ENCODE measurements around the gene RAD51.
"Not testable (repeated sequence)": the region's sequence is repeated elsewhere in the genome, so short reads cannot be mapped to it uniquely, and the experiment has no call there.

RAD51 gene

DNA sequence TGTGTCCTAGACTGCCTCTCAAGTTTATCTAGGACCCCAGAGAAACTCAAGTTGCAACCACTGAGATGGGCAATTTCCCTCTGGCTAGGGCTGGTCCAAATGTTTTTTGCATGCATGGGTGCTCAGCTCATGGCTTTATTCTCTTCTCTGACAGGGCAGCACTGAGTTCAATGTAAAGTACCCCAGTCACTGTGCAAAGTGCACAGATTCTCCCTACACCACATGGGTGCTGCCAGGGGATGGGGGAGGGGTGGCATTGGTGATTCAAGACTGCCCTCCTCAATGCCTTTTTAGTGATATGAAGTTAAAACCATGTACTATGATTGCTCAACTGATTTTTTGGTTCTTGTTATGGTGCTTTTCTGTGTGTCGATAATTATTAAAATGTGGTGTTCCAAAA, 14.8 kb upstream of the RAD51 start:
- Histone ChIP-seq H3K27me3 (no peaks in the 10 kb centered on the region), H3K27ac (no peak overlapping the region), H3K4me1 (no peaks in the 10 kb centered on the region), H3K9me3 (no peaks in the 10 kb centered on the region), H3K4me3 (no peak overlapping the region), H3K36me3 (no peaks in the 10 kb centered on the region)
- no peak for DNase-seq
- TF ChIP-seq, protein P1, sequence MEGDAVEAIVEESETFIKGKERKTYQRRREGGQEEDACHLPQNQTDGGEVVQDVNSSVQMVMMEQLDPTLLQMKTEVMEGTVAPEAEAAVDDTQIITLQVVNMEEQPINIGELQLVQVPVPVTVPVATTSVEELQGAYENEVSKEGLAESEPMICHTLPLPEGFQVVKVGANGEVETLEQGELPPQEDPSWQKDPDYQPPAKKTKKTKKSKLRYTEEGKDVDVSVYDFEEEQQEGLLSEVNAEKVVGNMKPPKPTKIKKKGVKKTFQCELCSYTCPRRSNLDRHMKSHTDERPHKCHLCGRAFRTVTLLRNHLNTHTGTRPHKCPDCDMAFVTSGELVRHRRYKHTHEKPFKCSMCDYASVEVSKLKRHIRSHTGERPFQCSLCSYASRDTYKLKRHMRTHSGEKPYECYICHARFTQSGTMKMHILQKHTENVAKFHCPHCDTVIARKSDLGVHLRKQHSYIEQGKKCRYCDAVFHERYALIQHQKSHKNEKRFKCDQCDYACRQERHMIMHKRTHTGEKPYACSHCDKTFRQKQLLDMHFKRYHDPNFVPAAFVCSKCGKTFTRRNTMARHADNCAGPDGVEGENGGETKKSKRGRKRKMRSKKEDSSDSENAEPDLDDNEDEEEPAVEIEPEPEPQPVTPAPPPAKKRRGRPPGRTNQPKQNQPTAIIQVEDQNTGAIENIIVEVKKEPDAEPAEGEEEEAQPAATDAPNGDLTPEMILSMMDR (IDR thresholded peaks at IDR 0.05) = no peak
- intact Hi-C loops (cut with DNase I; ENCODE audit: low total_unique reads) = no loop called here

DNA sequence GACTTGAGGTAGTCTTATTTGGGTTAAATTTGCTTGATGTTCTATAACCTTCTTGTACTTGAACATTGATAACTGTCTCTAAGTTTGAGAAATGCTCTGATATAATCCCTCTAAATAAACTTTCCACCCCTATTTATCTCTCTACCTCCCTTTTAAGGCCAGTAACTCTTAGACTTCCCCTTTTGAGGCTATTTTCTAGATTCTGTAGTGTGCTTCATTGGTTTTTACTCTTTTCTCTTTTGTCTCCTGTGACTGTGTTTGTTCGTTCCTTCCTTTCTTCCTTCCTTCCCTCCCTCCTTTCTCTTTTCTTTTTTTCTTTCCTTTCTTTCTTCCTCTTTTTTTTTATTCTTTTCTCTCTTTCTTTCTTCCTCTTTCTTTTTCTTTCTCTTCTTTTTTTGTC, 14.0 kb upstream of the RAD51 start:
- H3K4me3 ChIP-seq; H3K36me3 ChIP-seq; DNase-seq; H3K9me3 ChIP-seq; H3K27me3 ChIP-seq; intact Hi-C loops (cut with DNase I; ENCODE audit: low total_unique reads); H3K27ac ChIP-seq; H3K4me1 ChIP-seq: not testable (repeated sequence)

DNA sequence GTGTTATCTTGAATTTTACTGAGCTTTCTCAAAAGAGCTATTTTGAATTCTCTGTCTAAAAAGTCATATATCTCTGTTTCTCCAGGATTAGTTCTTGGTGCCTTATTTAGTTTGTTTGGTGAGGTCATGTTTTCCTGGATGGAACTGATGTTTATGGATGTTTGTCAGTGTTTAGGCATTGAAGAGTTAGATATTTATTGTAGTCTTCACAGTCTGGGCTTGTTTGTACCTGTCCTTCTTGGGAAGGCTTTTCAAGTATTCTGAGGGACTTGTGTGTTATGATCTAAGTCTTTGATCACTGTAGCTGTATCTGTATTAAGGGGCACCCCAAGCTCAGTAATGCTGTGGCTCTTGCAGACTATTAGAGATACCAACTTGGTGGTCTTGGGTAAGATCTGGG, 10.6 kb upstream of the RAD51 start:
- no peak for DNase-seq
- Histone ChIP-seq H3K27ac (no peak overlapping the region), H3K4me1 (no peaks in the 10 kb centered on the region), H3K27me3 (no peaks in the 10 kb centered on the region), H3K36me3 (peaks cover 0 to 9% (median 0%) of the 10 kb centered on the region in 3 donors), H3K9me3 (no peaks in the 10 kb centered on the region), H3K4me3 (no peak overlapping the region)
- TF ChIP-seq, protein P1 (IDR thresholded peaks at IDR 0.05) = no peak
- intact Hi-C loops (cut with DNase I; ENCODE audit: low total_unique reads) = no loop called here

GRCh38 chr15:40685376-40685775, 9.6 kb upstream of the RAD51 start:
- Histone ChIP-seq H3K27ac (no peak overlapping the region), H3K9me3 (no peaks in the 10 kb centered on the region), H3K27me3 (no peaks in the 10 kb centered on the region), H3K4me3 (no peak overlapping the region), H3K4me1 (no peaks in the 10 kb centered on the region), H3K36me3 (peaks cover 0 to 9% (median 0%) of the 10 kb centered on the region in 3 donors)
- intact Hi-C loops (cut with DNase I; ENCODE audit: low total_unique reads) = no loop called here
- no peak for DNase-seq
- TF ChIP-seq, protein P1 (IDR thresholded peaks at IDR 0.05) = no peak

DNA sequence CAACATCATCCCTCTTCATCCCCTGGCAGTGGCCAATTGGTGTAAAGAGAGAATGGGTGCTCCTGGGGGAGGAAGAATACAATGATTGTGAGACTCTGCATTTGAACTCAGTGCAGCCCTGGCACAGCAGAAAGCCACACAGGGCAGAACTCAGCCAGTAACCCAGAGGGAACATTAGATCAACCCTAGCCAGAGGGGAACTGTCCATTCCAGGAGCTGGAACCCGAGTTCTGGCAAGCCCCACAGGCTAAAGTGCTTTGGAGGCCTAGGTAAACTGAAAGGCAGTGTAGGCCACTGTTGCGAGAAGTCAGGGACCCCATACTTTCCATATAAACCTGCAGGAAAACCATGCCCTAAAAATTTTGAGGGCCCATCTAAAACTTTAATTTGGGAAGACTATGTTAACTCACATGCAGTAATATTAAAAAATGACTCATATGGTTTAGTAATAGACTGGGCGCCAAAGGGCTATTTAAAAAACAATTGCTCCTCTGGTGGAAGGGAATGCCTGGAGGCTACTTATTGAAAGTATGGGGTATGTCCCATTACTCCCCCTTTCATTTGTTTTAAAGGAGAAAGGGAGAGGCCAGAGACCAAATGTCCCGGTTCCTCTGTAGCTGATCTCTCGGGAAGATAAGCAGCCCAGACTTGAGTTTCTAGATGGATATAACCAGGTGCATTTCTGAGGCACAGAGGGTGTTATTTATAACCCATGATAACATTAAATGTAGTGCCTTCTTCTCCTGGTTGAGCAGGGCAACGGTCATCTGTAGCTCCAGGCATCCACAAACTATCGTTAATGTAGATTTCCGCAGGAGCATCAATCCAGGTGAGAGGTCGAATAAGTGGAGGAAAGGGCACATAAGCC, 5.8 kb upstream of the RAD51 start:
- DNase-seq = no peak
- peaks cover 0 to 10% (median 8%) of the 10 kb centered on the region in 4 donors for H3K4me1 ChIP-seq
- TF ChIP-seq, protein P1 (IDR thresholded peaks at IDR 0.05) = no peak
- no peaks in the 10 kb centered on the region for H3K27me3 ChIP-seq
- intact Hi-C loops (cut with DNase I; ENCODE audit: low total_unique reads) = no loop called here
- peaks cover 0 to 20% (median 11%) of the 10 kb centered on the region in 3 donors for H3K36me3 ChIP-seq
- H3K27ac ChIP-seq = no peak overlapping the region
- H3K4me3 ChIP-seq = no peak overlapping the region
- H3K9me3 ChIP-seq = no peaks in the 10 kb centered on the region

GRCh38 chr15:40691737-40692136, 3.2 kb upstream of the RAD51 start:
- Histone ChIP-seq H3K4me3 (no peak overlapping the region), H3K36me3 (peaks cover 0 to 20% (median 11%) of the 10 kb centered on the region in 3 donors), H3K27ac (no peak overlapping the region), H3K4me1 (peaks cover 0 to 22% (median 17%) of the 10 kb centered on the region in 4 donors), H3K27me3 (no peaks in the 10 kb centered on the region), H3K9me3 (no peaks in the 10 kb centered on the region)
- DNase-seq = no peak
- intact Hi-C loops (cut with DNase I; ENCODE audit: low total_unique reads) = no loop called here
- TF ChIP-seq, protein P1 (IDR thresholded peaks at IDR 0.05) = no peak

Data from tibial artery (tissue), 4 donors.